K562 (cell line): ENCODE data around the gene IFI44L.

Source experiments
- MYC ChIP-seq, 2 experiments: fragments of 250-450 bp in 1 of 2; sonication (Bioruptor Pico) in 1 of 2; IDR thresholded peaks; 2 replicates each; pipeline versions ENCODE4 v1.5.1 to v1.6.1; 2012 to 2021; ENCODE audit warnings: low read depth in 2 of 2, borderline replicate concordance in 1 of 2, improper control_type of control experiment in 1 of 2, low read length in 1 of 2, mild to moderate bottlenecking in 1 of 2, moderate library complexity in 1 of 2
- POLR2AphosphoS5 ChIP-seq: IDR thresholded peaks from 2 replicates; pipeline ENCODE4 v1.6.1; 2011; ENCODE audit warnings: mild to moderate bottlenecking, low read depth, low read length, moderate library complexity; ENCODE audit not compliant: control insufficient read depth, insufficient read depth
- ZBTB7A ChIP-seq: IDR thresholded peaks from 2 replicates; pipeline ENCODE4 v1.6.1; 2011; ENCODE audit warnings: low read depth, mild to moderate bottlenecking, low read length, moderate library complexity, borderline replicate concordance; ENCODE audit not compliant: control insufficient read depth
- ZKSCAN3 ChIP-seq: fragments of 250-450 bp; sonication (Bioruptor Pico); IDR thresholded peaks from 2 replicates; pipeline ENCODE4 v1.4.0; 2020

DNA sequence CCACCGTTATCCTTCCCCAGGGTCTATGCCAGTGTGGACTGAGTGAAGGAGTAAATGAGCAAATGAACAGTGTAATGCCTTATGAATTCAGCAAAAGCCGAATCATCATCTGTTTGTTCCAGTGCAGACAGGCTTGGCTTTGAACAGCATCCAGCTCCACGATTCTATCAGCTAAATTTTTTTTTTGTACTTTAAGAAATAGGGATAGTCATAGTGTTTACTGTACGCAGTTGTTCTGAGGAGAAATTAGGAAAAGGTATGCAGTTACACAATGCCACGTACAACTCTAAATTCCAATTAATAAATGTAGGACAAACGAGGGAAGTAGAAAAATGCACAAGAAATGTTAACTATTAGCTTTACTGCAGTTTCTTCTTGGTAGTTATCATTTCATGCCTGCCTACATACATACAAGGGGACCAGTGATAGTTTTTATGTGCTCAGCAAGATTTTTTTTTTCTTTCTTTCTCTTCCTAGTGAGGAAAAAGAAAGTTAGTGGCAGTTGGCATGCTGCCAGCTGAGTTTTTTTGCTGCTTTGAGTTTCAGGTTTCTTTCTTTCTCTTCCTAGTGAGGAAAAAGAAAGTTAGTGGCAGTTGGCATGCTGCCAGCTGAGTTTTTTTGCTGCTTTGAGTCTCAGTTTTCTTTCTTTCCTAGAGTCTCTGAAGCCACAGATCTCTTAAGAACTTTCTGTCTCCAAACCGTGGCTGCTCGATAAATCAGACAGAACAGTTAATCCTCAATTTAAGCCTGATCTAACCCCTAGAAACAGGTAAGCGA is at the start of gene IFI44L:
- no peak for TF ChIP-seq POLR2AphosphoS5
- TF ChIP-seq ZBTB7A: no peak
- TF ChIP-seq MYC (IDR thresholded peaks at IDR 0.05; ENCODE audit: low read depth, low read length): no peak
- TF ChIP-seq MYC (CRISPR knock-in tag; IDR thresholded peaks at IDR 0.05; ENCODE audit: borderline replicate concordance, low read depth): no peak
- no peak for TF ChIP-seq ZKSCAN3
